Gastrocnemius medialis (tissue), 4 donors: ENCODE measurements around the gene MTHFSD.

Experiments
- POLR2A ChIP-seq, 2 donors: fragments of 450-650 bp; IDR thresholded peaks; one replicate each; pipeline ENCODE4 v1.6.1; 2017; ENCODE audit warnings: antibody characterized with exemption in 2 of 2, mild to moderate bottlenecking in 2 of 2, moderate library complexity in 2 of 2
- TF ChIP-seq, protein P1 (sequence below), 5 experiments: fragments of 450-650 bp in 3 of 5; fragments of 200-600 bp in 2 of 5; sonication (generic) in 2 of 5; IDR thresholded peaks in 4 of 5; conservative IDR thresholded peaks in 1 of 5; 1 replicate in 4 of 5; 2 replicates in 1 of 5; pipeline ENCODE4 v1.5.1; 2016 to 2019; ENCODE audit warnings: antibody characterized with exemption in 5 of 5, mild to moderate bottlenecking in 3 of 5, moderate library complexity in 3 of 5

DNA sequence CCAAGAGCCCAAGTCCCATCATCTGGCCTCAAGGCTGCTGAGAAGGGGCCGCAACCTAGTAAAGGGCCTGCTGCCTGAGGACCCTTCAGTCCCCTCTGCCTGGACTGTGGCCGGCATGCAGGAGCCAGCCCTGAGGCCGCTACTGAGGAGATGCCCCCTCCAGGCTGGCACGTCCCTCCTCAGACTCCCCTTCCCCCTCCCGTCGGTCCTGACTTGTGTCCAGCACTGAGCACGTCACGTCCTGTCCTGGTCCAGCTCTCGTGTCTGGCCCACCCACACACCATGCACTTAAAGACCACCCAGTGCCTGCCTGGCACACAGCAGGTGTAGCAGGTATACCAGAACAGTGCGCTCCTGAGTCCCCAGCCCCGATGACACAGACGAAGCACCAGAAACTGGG lies 9.6 kb downstream of the MTHFSD start:
- TF ChIP-seq, protein P1, sequence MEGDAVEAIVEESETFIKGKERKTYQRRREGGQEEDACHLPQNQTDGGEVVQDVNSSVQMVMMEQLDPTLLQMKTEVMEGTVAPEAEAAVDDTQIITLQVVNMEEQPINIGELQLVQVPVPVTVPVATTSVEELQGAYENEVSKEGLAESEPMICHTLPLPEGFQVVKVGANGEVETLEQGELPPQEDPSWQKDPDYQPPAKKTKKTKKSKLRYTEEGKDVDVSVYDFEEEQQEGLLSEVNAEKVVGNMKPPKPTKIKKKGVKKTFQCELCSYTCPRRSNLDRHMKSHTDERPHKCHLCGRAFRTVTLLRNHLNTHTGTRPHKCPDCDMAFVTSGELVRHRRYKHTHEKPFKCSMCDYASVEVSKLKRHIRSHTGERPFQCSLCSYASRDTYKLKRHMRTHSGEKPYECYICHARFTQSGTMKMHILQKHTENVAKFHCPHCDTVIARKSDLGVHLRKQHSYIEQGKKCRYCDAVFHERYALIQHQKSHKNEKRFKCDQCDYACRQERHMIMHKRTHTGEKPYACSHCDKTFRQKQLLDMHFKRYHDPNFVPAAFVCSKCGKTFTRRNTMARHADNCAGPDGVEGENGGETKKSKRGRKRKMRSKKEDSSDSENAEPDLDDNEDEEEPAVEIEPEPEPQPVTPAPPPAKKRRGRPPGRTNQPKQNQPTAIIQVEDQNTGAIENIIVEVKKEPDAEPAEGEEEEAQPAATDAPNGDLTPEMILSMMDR (IDR thresholded peaks at IDR 0.05 in 4 of 5, conservative IDR thresholded peaks at IDR 0.05 in 1 of 5): no peak
- no peak for TF ChIP-seq POLR2A (IDR thresholded peaks at IDR 0.05)
